Osteocyte (in vitro differentiated cells): ENCODE results near the gene ATP7B. TPM values are rescaled to one million over a fixed set of nuclear protein-coding genes. Genes with fewer than 3 reads are reported as not detected.

ENCODE experiments used
- DNase-seq: peaks from one replicate; pipeline ENCODE4 v3.0.0; 2021; ENCODE audit warnings: mixed read lengths; ENCODE audit not compliant: unreplicated experiment; ENCODE audit errors: extremely low spot score
- H3K27ac Mint-ChIP-seq: one replicate; pipeline ENCODE4 v1.8.0; 2021; ENCODE audit warnings: mild to moderate bottlenecking, mixed read lengths; ENCODE audit not compliant: unreplicated experiment
- H3K27me3 Mint-ChIP-seq: one replicate; pipeline ENCODE4 v1.8.0; 2021; ENCODE audit warnings: mixed read lengths; ENCODE audit not compliant: unreplicated experiment
- H3K36me3 Mint-ChIP-seq: one replicate; pipeline ENCODE4 v1.8.0; 2021; ENCODE audit warnings: mixed read lengths; ENCODE audit not compliant: unreplicated experiment
- H3K4me1 Mint-ChIP-seq: one replicate; pipeline ENCODE4 v1.8.0; 2021; ENCODE audit warnings: mixed read lengths; ENCODE audit not compliant: unreplicated experiment
- H3K4me3 Mint-ChIP-seq: one replicate; pipeline ENCODE4 v1.8.0; 2021; ENCODE audit warnings: mild to moderate bottlenecking, moderate library complexity, mixed read lengths; ENCODE audit not compliant: unreplicated experiment
- H3K9me3 Mint-ChIP-seq: one replicate; pipeline ENCODE4 v1.8.0; 2021; ENCODE audit warnings: mixed read lengths; ENCODE audit not compliant: unreplicated experiment
- CTCF ChIP-seq: fragments of 200-600 bp; sonication (generic); IDR thresholded peaks from 2 replicates; pipeline ENCODE4 v1.5.0; 2021; ENCODE audit warnings: antibody characterized with exemption, mild to moderate bottlenecking, moderate library complexity
- total RNA-seq: library from RNA; stranded (reverse); gene quantifications from 2 replicates; pipeline ENCODE4 v1.2.1, GENCODE V29; 2021

ATP7B gene
- total RNA-seq, 1 donor from 2014 or later, result 10.4 TPM

DNA sequence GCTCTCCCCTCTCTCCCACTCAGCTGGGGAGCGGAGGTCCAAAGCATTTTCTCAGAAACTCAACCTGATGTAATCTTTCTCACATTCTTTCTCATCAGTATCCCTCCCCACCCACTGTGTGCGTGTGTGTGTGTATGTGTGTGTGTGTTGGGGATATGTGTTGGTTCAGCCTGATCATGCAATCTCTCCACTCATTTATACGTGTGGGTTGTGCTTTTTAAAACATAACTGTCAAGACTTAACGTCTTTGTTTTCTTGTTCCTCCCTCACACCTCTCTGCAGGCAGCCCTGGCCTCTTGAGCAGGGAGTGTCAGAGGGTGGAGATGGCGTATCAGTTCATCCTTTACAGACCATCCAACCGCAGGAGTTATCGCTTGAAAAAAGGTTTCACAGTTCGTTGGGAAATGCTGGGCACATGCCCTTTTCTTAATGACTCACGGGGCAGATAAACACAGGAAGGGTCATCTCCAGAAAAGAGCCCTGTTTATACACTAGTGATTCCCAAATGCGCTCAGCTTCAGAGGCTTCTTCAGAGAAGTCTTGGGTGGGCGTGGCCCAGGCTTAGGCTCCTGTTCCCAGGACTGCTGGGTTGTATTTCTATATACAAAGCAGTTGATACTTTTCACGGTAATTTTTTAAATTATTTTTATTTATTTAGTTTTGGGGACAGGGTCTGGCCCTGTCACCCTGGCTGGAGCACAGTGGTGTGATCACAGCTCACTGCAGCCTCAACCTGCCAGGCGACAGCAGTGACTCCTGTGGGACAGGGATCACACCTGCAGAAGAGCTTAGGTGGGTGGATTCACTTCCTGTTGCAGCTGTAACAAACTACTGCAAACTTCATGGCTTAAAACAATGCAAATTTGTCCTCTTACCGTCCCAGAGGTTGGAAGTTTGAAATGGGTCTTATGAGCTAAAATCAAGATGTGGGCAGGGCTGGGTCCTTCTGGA lies 89.2 kb downstream of the ATP7B start:
- Mint-ChIP-seq H3K9me3 (no peaks in the 10 kb centered on the region), H3K27me3 (no peaks in the 10 kb centered on the region), H3K4me3 (no peak overlapping the region), H3K27ac (no peak overlapping the region), H3K4me1 (no peaks in the 10 kb centered on the region), H3K36me3 (no peaks in the 10 kb centered on the region)
- DNase-seq, result no peak
- no peak for TF ChIP-seq CTCF

DNA sequence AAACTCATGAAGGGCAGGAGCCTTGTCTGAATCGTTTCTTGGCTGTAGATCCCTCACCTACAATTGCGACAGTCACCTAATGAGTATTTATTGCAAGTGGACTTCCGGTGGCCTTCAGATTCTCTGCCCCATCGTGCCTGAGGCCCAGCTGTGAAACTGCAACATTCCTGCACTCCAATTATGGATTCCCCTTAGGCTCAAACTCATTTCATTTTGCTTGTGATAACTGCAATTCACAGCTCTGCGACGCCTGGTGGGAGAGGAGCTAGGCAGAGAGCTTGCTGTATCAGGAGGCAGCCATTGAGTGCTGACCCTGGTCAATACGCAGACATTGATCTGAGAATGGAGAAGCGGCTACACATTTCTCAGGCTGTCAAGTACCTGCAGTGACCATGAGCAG lies 90.5 kb downstream of the ATP7B start:
- Mint-ChIP-seq H3K27me3 (no peaks in the 10 kb centered on the region), H3K9me3 (no peaks in the 10 kb centered on the region), H3K36me3 (no peaks in the 10 kb centered on the region), H3K27ac (no peak overlapping the region), H3K4me3 (no peak overlapping the region), H3K4me1 (no peaks in the 10 kb centered on the region)
- TF ChIP-seq CTCF, result no peak
- DNase-seq, result no peak

DNA sequence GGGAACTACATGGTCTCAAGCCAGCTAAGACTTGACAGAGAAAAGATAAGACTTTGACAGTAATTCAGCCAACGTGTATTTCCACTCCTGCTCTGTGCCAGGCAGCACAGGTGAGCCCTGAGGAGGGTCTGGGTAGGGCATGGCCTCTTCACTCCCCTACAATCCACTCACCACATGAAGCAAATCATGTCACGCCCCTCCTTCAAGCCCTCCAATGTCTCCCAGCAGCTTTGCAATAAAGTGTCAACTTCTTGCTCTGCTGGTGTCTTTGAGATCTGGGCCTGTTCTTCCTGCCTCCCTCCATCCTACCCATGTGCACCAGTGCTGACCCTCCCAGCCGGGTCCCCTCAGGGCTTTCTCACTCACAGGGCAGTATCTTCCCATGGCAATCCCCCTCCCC lies 91.0 kb downstream of the ATP7B start:
- no peaks in the 10 kb centered on the region for H3K9me3 Mint-ChIP-seq
- H3K27me3 Mint-ChIP-seq, result no peaks in the 10 kb centered on the region
- TF ChIP-seq CTCF, result no peak
- H3K4me3 Mint-ChIP-seq, result no peak overlapping the region
- H3K27ac Mint-ChIP-seq, result no peak overlapping the region
- no peaks in the 10 kb centered on the region for H3K36me3 Mint-ChIP-seq
- no peaks in the 10 kb centered on the region for H3K4me1 Mint-ChIP-seq
- no peak for DNase-seq

GRCh38 chr13:51919531-51919930 lies 91.7 kb downstream of the ATP7B start:
- no peaks in the 10 kb centered on the region for H3K4me1 Mint-ChIP-seq
- no peak for TF ChIP-seq CTCF
- no peak overlapping the region for H3K27ac Mint-ChIP-seq
- no peaks in the 10 kb centered on the region for H3K9me3 Mint-ChIP-seq
- H3K27me3 Mint-ChIP-seq, result no peaks in the 10 kb centered on the region
- no peak for DNase-seq
- H3K36me3 Mint-ChIP-seq, result no peaks in the 10 kb centered on the region
- H3K4me3 Mint-ChIP-seq, result no peak overlapping the region

GRCh38 chr13:51916962-51917361 lies 94.3 kb downstream of the ATP7B start:
- Mint-ChIP-seq H3K27ac (no peak overlapping the region), H3K4me3 (no peak overlapping the region), H3K36me3 (no peaks in the 10 kb centered on the region), H3K9me3 (no peaks in the 10 kb centered on the region), H3K4me1 (no peaks in the 10 kb centered on the region), H3K27me3 (peaks cover 5% of the 10 kb centered on the region)
- no peak for TF ChIP-seq CTCF
- DNase-seq, result no peak
